GM21526 (cell line): ENCODE results near the gene FOXJ3.
A peak's percentile ranks its signal among the peaks of the same experiment; 100 is the strongest.

Source experiments
- ATAC-seq: cut with Tn5 transposase; IDR thresholded peaks from one replicate; pipeline ENCODE4 v1.9.1; 2021; ENCODE audit warnings: moderate library complexity; ENCODE audit not compliant: unreplicated experiment, low FRiP score

FOXJ3 gene

DNA sequence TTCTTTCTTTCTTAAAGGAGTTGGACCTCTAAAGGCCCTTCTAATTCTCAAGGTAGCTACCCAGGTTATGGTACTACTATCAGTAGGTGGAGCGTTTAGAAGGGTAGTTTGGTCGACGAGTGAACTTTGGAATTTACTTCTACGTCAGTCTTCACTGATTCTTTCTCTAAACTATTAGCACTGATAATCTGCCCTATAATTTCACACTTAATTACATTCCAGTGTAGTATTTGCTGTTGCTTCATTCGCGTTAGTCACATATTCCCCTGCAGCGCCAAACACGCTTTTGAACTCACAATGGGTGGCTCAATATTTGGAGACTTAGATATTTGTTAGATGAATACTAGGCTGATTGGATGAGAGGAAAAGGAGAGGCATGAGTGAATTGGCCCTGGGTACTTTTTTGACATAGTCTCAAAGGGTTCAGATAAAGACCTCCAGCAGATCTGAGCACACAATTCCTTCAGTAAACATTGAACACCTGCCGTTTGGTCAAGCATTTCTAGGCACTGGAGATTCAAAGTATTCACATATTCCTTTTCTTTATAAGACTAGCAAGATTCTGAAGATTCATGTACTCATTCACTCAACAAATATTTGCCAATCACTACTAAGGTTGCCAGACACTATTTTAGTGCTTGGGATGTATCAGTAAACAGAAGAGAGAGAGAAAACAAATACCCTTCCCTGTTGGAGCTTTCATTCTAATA, 929 bp upstream of the FOXJ3 start:
- ATAC-seq: peak; percentile 1

GRCh38 chr1:42334240-42335049, 590 bp downstream of the FOXJ3 start:
- ATAC-seq: peak; percentile 45

DNA sequence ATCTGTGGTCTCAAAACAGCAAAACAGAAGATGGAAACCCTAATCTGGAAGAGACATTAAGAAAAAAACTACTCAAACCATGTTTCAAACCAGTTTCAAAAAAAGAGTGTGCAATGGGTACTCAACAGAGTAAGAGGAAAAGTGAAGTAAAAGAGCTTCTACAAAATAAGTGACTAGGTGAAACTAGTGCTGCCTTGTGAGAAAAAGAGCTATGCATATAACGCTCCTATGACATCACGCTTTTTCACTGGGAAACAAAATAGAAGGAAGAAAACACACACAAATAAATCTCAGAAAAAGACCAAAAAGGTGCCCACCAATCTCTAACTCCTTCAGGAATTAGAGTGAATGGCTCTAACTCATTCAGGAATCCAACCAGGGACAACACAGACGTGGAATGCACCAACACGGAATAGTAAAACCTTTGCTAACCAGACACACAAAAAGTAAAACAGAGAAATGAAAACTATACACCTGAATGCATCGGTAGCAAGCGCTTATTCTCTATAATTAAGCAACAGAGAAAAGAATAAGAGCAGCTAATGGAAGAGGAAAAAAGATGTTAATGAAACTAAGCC, 1.3 kb downstream of the FOXJ3 start:
- peak; percentile 8 for ATAC-seq

- no peak for ATAC-seq
These were observed 2.2 kb downstream of the FOXJ3 start for GRCh38 chr1:42332877-42333276.

DNA sequence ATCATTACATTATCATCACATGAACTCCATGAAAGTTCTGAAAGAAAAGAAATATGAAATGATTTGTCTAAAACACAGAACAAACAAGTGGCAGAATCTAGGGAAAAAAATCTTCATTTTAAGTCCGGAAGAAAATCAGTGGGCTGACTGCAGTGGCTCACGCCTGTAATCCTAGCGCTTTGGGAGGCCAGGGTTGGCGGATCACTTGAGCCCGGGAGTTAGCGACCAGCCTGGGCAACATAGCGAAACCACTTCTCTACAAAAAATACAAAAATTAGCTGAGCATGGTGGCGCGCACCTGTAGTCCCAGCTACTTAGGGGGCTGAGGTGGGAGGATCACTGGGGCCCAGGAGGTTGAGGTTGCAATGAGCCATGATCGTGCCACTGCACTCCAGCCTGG, 4.8 kb downstream of the FOXJ3 start:
- ATAC-seq: no peak

DNA sequence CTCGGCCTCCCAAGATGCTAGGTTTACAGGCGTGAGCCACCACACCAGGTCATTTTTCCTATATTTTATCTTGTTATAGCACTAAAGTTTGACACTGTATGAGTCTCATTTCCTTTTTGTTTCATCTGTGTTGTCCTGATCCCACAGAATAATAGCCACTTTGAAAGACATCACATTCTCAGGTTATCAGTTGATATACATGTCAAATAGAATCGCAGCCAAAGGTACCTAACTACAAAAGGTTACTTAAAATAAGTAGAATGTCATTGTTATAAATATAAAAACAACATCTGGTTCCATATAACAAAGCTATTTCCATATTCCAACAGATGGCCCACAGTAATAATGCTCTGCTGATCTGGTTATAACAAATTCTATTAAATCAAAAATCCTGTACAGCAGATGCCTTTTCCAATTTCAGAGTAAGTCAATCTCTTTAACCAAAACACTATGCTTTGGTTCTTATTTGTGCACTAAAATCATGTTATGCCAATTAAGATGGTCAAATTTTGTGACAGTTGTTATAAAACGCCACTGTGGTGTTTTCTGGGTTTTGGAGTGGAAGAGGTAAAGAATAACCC, 6.0 kb downstream of the FOXJ3 start:
- no peak for ATAC-seq

GRCh38 chr1:42328047-42328625, 6.9 kb downstream of the FOXJ3 start:
- ATAC-seq: no peak

DNA sequence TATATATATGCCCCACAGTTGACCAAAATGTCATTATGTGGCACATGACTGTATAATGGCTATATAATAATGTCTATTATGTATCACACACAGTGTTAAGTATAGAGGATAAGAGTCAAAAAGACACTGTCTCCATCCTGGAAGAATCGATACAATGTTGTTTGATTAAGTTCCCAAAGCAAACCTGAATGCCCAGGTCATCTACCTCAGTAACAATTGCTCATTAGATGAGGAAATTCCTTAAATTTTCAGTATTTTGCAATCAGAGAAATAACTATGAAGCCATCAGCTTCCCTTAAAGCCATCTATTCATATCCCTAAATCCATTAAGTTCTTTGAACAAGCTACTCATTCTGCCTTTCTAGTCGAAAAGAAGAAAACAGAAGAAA, 10.0 kb downstream of the FOXJ3 start:
- ATAC-seq: no peak

- ATAC-seq: no peak
These were observed 10.5 kb downstream of the FOXJ3 start for GRCh38 chr1:42324398-42325013.

DNA sequence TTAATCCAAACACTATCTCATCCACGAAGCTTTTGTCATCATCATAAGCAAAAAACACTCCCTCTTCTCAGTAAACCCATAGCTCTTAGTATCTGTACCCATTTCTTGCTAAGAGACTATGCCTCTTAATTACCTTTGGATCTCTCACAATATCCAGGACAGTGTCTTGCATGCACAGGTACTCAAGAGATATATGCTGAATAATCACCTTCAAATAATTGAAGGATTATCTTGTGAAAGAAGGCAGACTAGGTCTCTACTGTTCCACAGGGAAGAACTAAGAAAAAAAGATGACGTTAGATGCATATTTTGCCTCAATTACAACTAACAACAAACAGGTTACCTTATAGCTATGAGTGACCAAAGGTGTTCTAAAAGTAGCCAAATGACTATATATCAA, 11.5 kb downstream of the FOXJ3 start:
- no peak for ATAC-seq

- ATAC-seq: no peak
These were observed 12.5 kb downstream of the FOXJ3 start for GRCh38 chr1:42322577-42322976.

DNA sequence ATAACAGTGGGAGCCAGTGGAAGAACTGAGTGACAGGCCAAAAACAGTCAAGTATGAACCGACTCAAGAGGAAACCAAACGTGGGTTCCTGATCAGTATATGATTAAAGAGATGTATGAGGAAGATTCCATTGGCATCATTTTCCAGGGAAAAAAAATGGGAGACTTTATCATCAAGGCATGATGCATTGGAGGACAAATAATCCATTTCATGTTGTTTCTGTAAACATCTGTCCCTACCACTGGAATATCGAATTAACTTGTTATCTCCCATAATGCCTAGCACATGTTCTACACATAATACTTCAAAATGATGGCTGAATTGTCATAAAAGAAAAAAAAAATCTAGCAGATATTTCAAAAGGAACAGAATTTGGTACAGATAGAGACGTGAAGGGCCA, 13.3 kb downstream of the FOXJ3 start:
- no peak for ATAC-seq

GRCh38 chr1:42320708-42321107, 14.3 kb downstream of the FOXJ3 start:
- ATAC-seq: no peak

- ATAC-seq: no peak
These were observed 15.1 kb downstream of the FOXJ3 start for GRCh38 chr1:42319871-42320484.

DNA sequence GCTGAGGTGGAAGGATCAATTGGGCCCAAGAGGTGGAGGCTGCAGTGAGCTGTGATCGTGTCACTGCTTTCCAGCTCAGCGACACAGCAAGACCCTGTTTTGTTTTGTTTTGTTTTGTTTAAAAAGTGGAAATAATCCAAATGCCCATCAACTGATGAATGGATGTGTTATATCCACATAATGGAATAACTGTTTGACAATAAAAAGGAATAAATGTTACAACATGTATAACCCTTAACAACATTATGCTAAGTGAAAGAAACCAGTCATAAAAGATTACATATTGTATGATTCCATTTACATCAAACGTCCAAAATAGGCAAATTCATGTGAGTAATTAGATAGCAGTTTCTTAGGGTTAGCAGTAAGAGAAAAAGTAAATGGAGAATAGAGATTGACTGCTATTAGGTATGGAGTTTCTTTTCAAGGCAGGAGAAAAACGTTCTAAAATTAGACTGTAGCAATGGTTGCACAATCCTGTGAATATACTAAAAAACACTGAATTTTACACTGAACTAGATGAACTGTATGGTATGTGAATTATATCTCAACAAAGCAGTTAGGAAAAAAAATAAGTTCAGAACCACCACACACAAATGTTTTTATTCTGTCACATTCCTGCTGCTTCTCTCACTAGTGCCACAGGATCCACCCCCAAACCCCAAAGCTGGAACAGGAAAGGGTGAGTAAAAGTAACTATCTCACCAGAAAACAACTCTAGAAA, 15.7 kb downstream of the FOXJ3 start:
- no peak for ATAC-seq

DNA sequence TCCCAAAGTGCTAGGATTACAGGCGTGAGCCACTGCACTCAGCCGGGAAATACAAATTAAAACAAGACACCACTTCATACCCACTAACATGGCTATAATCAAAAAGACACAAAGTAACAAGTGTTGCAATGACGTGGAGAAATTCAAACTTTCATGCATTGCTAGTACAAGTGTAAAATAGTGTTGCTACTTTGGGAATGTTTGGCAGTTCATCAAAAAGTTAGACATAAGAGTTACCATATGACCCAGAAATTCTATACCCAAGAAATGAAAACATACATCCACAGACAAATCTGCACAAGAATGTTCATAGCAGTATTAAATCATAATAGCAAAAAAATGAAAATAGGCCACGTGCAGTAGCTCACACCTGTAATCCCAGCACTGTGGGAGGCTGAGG, 16.4 kb downstream of the FOXJ3 start:
- no peak for ATAC-seq

- ATAC-seq: no peak
These were observed 17.7 kb downstream of the FOXJ3 start for GRCh38 chr1:42317308-42317707.

DNA sequence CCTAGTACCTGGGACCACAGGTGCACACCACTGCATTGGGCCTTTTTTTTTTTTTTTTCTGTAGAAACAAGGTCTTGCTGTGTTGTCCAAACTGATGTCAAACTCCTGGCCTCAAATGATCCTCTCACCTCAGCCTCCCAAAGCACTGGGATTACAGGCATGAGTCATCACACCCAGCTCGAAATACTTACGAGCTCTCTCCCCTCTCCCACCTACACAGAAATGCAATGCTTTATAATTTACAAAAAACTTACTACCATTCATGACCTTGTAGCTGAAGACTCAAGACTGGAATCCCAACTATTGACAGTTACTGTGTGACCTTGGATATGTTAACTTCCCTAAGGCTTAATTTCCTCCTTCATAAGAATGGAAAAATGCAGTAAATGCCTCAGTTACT, 18.7 kb downstream of the FOXJ3 start:
- ATAC-seq: no peak

DNA sequence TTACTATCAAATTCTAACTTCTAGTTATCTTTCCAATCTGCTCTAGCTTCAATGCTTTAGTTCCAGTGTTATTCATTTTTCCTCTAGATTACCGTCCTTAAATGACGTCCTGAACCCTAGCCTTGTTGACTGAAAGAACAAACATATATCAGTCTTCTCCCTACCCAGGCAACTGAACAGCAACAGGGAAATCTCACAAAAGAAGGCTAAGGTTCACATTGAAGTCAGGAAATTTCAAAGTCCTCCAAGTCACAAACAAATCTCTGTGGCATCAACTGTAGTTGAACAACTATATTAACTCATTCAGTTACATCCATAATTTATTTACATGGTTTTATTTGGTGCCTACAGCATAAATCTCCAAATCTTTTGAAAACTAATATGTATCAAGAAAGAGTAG, 19.5 kb downstream of the FOXJ3 start:
- no peak for ATAC-seq

GRCh38 chr1:42313970-42314369, 21.1 kb downstream of the FOXJ3 start:
- ATAC-seq: no peak
